Fibroblast of skin of left biceps (primary cell): ENCODE data around the gene ZNF613.
A peak's percentile ranks its signal among the peaks of the same experiment; 100 is the strongest.
"Not testable (repeated sequence)": the region's sequence is repeated elsewhere in the genome, so short reads cannot be mapped to it uniquely, and the experiment has no call there.

Experiments used
- DNase-seq, 2 experiments: peaks; one replicate each; pipeline ENCODE4 v3.0.0-alpha.2; 2013; ENCODE audit warnings: low read depth in 2 of 2

ZNF613 gene

GRCh38 chr19:51926784-51927741 is at the start of gene ZNF613:
Gene ZNF613, plus strand, starts transcription at chr19:51927472. Its CDS starts 8,749 bp downstream, at chr19:51936221.
- peak; percentile 75 to 77 for DNase-seq

DNA sequence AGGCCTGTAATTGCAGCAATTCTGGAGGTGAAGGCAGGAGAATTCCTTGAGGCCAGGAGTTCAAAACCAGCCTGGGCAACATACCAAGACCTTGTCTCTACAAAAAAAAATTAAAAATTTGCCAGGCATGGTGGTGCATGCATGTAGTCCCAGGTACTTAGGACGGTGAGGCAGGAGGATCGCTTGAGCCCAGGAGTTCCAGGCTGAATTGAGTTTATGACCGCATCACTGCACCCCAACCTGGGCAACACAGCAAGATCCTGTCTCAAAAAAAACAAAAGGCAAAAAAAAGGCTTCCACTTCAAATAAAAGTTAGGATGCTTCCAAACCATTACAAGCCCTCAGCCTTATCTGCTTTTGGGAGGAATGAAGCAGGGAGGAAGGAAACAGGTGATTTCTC is 44.8 kb upstream of the ZNF613 start:
- DNase-seq = no peak

DNA sequence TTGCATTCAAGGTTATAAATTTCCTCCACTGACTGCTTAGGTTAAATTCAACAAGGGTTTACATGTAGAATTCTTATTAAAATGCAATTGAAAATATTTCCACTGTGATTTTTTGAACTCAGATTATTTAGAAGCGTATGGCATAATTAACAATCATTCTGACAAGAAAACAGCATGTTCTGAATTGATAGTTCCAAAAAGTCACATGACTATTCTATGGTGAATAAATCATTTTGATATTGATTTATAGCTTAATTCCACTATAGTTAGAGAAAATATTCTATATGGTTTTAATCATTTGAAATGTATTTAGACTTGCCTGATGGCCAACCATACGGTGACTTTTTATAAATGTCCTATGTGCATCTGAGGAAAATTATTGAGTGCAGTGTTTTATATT is 42.6 kb upstream of the ZNF613 start:
- DNase-seq = no peak

DNA sequence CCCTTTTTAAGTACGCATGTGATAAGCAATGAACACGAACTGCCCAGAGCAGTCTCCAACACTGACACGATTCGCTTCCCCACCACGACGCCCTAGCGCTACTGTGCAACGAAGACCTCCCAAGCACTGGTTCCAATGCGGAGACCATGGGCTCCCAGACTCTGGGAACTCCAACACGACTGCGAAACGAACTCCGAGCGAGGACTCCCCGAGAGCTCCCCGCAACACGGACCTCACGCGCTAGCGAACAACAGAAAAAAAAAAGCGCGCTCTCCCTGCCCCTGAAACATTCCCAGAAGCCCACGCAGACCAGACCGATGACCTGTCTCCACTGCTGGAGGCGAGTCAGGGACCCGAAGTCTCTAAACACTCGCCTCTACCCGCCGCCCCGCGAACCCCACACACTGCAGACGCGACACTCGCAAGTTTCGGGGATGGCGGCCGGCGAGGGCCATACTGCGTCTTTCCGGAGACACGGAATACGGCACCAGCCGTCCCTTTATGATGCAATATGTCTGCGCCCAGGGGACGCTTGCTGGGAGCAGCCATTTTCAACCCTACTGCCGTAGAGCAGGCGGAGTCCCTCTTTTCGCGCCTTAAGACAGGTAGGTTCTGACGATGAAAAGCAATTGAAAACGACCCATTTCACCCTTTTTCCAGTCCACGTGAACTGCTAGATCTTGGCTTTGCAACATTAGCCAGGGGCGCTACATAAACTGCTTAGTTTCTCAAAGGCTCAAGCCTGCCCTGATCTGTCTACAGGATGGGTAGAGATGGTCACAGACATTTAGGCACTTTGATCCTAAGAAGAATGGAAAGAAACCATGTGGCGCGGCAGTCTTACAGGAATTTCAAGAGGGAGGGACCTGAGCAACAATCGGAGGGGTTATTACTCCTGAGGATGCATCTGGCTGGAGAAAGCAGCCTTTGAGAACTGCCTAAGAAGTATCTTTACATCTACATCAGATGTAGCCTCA is 39.5 kb upstream of the ZNF613 start, which contains the start of gene ZNF577:
TSS of gene ZNF577 (minus strand) at position 430 of the 977 bp plus-strand sequence. CDS start 7,569 bp downstream, outside the sequence.
- peak; percentile 82 for DNase-seq

- DNase-seq = no peak
Observed at GRCh38 chr19:51889934-51890333, 37.3 kb upstream of the ZNF613 start.

DNA sequence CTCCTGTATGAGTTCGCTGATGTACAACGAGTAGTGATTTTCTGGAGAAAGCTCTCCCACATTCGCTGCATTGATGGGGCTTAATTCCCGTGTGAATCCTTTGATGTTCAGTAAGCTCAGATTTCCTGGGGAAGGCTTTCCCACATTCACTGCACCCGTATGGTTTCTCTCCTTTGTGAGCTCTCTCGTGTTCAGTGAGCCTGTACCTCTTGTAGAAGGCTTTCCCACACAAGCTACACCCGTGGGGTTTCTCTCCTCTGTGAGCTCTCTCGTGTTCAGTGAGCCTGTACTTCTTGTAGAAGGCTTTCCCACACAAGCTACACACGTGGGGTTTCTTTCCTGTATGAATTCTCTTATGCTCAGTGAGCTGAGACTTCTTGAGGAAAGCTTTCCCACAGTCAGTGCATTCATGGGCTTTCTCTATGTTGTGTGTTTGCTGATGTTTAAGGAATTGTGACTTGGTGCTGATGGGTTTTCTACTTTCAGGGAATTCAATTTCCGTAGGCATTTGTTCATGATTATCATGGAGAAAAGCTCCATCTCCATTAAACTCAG is 36.0 kb upstream of the ZNF613 start:
- no peak for DNase-seq

GRCh38 chr19:51901860-51902259 is 25.4 kb upstream of the ZNF613 start:
- DNase-seq = no peak

DNA sequence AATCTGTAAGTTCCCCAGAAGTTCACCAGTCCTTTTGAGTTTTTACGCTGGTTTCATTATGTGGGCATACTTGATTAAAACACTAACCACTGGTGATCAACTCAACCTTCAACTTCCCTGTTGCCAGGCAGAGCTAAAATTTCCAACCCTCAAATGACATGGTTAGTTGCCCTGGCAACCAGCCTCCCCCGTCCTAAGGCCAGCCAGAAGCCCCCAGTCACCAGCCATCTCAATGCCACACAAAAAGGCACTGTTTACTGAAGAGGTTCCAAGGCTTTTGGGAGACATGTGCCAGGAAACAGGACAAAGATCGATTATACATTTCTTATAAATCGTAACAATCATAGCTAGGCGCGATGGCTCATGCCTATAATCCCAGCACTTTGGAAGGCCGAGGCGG is 24.1 kb upstream of the ZNF613 start:
- DNase-seq = no peak

DNA sequence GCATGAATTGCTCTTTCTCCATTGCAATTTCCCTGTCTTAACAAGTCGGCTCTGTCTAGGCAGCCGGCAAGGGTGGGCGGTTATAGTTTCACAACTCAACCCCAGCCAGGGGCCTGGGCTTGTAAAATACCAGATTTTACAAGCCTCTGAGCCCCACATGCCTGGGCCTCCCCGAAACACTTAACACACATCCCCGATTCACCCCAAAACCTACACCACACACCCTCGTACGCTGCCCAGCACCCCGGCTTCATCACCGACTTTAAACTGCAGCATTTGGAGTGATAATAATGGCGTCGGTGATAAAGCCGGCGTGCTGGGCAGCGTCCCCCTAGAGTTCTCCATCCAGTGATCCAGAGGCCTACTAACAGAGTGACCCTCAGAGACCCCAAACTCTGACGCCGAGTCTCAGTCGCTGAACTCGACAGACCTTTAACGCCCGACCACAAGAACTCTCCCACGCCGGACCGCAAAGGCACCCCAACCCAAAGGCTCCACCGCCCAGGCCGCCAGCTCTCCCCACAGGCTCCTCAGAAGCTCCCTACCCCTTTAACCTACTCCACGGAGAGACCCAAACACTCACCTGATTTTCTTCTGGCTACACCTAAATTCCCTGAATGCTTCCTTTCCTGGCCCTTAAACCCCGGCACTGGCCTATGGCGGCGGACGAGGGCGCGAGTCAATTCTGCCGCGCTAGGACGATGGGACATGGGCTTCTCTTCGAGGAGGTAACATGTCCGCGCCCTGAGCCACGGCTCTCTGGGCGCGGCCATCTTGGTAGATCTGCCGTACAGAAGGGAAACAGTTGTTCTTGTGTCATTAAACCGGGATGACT is 22.7 kb upstream of the ZNF613 start, which contains the start of gene ZNF649:
TSS of gene ZNF649 (minus strand) at position 687 of the 835 bp plus-strand sequence. CDS start 4,910 bp downstream, outside the sequence.
- DNase-seq = peak; percentile 46 to 60

GRCh38 chr19:51905206-51905605 is 22.1 kb upstream of the ZNF613 start:
- no peak for DNase-seq

GRCh38 chr19:51905639-51906038 is 21.6 kb upstream of the ZNF613 start:
- DNase-seq = not testable (repeated sequence)

GRCh38 chr19:51906108-51906507 is 21.2 kb upstream of the ZNF613 start:
- not testable (repeated sequence) for DNase-seq

GRCh38 chr19:51907981-51908380 is 19.3 kb upstream of the ZNF613 start:
- not testable (repeated sequence) for DNase-seq

GRCh38 chr19:51915324-51915867 is 11.9 kb upstream of the ZNF613 start:
- DNase-seq = no peak

GRCh38 chr19:51916167-51916566 is 11.1 kb upstream of the ZNF613 start:
- no peak for DNase-seq

DNA sequence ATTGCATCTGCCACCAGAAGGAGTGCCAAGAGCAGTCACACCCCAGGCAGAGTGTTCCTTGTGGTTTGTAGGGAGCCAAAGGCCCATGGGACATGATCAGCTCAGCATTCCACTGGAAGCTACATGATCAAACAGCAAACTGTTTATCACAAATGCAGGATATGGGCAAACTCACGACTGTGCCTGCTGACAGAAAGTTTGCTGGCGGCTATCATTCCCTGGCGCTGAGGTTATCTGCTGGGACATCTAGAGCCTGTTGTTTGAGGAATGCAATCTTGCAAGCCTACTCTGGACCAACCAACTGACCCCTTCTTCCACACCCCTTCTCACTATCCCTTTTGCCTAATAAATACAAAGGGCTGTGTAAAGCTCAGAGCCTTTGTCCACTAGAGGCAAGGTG is 7.7 kb upstream of the ZNF613 start:
- DNase-seq = no peak

DNA sequence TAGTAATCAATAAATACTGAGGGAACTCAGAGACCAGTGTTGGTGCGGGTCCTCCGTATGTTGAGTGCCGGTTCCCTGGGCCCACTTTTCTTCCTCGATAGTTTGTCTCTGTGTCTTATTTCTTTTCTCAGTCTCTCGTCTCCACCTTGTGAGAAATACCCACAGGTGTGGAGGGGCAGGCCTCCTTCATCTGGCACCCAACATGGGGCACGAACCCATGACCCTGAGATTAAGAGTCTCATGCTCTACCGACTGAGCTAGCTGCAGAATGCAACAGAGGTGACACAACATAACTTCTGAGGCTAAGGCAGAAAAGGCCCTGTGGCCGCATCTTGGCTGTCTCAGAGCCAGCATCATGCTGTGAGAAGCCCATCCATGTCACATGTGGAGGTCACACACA is 5.3 kb upstream of the ZNF613 start:
- no peak for DNase-seq

DNA sequence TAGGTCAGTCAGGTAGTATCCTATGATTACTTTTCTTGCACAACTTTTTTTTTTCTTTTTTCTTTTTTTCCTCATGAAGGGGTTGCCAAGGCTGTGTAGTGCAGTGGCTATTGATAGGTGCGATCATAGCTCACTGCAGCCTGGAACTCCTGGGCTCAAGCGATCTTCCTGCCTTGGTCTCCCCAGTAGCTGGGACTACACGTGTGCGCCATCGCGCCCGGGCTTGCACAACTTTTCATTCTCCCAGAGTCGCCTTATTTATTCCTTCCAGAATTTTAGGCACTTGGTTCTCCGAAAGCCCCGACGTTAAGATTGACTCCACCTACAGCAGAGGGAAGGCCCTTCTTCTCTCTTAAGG is 867 bp upstream of the ZNF613 start:
- no peak for DNase-seq

DNA sequence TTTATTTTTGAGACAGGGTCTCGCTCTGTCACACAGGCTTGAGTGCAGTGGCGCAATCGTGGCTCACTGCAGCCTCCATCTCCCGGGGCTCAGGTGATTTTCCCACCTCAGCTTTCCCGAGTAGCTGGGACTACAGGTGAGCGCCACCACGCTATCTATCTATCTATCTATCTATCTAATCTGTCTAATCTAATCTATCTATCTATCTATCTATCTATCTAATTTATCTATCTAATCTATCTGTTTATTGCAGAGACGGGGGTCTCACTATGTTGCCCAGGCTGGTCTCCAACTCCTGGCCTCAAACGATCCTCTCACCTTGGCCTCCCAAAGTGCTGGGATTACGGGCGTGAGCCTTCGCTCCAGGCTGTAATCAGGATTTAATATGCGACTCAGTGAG is 587 bp downstream of the ZNF613 start:
- no peak for DNase-seq

DNA sequence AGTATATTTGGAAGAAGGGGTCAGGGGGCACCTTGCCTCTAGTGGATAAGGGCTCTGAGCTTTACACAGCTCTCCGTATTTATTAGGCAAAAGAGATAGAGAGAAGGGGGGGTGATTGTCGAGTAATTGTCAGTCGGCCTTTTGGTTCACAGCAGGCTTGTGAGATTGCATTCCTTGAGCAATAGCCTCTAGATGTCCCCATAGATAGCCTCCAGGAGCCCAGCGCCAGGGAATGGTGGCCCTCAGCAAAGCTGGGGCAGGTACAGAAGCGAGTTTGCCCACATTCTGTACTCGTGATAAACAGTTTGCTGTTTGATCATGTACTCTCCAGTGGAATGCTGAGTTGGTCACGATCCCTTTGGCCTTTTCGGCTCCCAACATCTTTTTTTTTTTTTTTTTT is 4.6 kb downstream of the ZNF613 start:
- no peak for DNase-seq

DNA sequence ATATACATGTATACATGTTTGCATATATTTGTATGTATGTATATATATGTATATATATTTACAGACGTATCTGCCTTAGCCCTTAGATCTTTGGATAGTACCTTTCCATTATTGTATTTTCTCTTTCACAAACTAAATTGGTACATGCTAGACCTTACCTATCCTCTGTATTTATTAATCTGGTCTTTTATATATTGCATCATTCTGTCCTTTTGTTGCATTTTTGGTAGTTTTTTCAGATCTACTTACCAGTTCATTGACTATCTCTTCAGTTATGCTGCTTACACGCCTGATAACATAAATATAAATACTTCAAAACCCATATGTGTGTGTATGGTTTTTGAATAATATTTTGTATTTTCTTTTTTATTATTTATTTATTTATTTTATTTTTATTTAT is 11.7 kb downstream of the ZNF613 start:
- DNase-seq = no peak
